LNCAP (cell line): ENCODE data around the gene ITPA.

ENCODE experiments used
- TF ChIP-seq, protein P1 (sequence below): fragments of 450-650 bp; IDR thresholded peaks from 2 replicates; pipeline ENCODE4 v1.5.1; 2017; ENCODE audit warnings: mild to moderate bottlenecking

Gene ITPA

DNA sequence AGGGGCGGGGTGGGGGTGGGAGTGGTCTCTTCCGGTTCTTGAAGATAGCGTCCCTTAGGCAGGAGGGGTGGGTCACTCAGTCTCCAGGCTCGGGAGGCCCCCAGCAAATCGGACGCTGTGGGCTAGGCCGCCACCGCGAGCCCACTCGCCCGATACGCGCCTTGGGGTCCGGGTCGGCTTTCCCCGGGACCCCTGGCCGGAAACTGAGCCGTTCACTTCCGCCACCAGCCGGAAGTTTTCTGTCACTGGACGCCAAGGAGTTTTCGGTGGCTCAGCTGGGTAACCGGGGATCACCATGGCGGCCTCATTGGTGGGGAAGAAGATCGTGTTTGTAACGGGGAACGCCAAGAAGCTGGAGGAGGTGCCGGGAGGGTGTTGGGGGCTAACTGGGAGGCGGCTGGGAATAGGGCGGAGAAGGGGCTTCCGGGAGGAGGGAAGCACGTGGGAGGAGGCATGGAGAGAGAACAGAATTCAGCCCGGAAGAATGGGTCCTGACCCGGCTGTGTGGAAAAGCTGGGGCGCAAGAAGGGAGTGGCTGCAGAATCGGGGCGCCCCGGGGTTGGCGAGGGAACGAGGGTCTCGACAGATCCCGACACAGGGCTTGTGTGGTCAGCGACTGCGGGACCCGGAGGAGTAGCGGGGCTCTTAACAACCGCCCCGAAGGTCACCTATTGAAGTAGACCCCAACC, at the start of gene ITPA:
Gene ITPA (plus strand): TSS at position 242 of the 689 bp plus-strand sequence. CDS start 54 bp downstream, at position 296.
- TF ChIP-seq, protein P1, sequence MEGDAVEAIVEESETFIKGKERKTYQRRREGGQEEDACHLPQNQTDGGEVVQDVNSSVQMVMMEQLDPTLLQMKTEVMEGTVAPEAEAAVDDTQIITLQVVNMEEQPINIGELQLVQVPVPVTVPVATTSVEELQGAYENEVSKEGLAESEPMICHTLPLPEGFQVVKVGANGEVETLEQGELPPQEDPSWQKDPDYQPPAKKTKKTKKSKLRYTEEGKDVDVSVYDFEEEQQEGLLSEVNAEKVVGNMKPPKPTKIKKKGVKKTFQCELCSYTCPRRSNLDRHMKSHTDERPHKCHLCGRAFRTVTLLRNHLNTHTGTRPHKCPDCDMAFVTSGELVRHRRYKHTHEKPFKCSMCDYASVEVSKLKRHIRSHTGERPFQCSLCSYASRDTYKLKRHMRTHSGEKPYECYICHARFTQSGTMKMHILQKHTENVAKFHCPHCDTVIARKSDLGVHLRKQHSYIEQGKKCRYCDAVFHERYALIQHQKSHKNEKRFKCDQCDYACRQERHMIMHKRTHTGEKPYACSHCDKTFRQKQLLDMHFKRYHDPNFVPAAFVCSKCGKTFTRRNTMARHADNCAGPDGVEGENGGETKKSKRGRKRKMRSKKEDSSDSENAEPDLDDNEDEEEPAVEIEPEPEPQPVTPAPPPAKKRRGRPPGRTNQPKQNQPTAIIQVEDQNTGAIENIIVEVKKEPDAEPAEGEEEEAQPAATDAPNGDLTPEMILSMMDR: no peak

DNA sequence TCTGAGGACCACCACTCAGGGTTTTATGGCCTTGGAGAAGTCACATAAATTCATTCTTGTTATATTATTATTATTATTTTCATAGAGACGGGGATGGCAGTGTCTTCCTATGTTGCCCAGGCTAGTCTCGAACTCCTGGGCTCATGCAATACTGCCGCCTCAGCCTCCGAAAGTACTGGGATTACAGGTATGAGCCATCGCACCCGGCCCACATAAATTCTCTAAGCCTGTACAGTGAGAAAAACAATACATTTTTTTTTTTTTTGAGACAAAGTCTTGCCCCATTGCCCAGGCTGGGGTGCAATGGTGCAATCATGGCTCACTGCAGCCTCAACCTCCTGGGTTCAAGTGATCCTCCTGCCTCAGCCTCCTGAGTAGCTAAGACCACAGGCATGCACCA, 48.9 kb upstream of the ITPA start:
- TF ChIP-seq, protein P1: no peak

DNA sequence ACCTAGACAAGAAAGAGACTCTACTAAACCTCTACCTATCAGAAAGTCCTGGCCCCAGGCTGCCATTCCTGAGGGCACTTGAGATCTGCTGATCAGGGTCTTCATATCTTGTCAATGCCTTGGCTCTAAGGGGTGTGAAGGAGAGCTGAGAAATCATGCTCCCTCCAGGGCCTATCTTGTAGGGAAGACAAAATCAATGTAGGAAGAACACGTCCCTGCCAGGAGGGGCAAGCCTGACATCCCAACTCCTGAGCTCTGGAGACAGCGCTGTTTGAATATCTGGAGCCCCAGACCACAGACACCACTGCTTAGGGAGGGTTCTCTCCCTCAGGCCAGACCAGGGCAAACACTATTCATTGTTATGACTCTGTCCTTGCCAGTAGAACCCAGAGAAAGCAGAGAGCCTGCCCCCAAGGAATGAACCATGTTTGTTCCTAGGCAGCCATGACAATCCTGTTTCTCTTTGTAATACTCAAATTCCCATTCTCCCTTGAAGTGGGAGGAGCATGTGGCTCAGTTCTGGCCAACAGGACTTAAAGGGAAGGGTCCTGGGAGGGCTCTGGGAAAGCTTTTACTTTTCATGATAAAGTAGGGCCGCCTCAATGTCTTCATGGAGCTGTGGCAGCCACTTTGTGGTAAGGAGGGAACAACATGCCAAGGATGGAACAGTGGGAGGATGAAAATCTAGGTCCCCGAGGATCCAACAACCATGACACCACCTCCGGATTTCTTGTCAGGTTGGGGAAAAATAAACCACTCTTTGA, 47.8 kb upstream of the ITPA start:
- TF ChIP-seq, protein P1: no peak

DNA sequence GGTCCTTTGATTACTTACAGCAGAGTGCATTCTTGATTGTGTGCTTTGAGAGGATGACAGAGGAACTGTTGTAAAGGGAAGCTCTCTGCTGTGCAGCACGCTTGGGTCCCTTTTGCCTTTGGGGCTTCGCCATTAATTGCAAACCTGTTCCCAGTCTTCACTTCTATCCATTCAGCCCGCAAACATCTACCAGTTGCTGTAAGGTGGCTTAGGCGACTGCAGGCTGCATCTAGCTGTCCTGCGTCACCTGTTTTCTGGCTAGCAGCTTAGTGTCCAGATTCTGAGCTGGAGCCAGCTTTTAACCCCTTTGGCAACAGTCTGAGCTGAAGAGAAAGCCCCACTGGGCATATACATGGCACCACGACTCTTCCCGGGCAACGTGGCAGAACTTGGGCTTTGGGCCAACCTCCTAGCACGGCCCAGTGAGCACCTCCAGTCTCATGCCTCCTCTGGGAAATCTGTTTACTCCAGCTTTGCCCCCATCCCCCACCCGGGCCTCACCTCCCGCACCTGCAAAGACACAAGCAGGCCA, 47.2 kb upstream of the ITPA start:
- TF ChIP-seq, protein P1: no peak

DNA sequence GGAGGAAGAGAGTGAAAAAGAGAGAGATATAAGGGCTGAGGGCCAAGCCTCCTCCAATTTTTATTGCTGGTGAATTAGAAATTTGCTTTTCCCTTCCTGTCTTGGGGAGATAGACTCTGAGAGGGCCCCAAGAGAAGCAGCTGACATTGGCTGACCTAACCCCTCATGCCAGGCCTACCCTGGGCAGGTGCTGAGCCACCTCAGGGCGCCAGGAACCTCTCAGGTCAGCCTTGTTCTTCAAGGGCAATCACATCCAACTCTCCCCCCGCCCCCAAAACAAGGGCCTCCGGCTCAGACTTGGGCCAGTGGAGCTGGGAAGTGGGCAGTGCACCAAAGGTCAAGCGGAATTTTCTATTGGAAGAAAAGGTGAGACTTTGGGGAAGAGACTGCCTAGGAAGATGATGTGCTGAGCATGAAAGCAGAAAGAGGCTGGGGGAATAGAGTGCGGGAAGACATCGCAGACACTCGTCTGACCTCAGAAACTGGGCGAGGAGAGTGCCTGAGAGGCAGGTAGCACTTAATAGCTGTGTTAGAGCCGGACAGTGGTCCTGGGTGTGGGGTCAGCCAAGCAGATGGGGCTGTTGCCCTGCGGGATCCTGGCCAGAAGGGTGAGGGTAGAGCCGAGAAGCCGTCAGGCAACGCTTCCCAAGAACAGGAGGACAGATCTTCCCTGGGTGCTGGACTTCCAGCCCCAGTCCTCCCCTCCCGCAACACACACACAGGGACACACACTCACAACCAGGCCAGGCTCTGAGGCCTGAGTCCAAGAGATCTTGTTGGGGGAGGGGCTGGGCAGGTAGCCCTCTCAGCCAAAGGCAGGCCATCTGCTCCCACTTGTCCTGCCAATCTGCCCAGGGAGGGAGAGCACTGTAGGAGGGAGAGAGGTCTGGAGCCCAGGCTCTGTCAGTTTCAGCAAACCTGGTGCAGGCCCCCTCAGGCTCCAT, 45.9 kb upstream of the ITPA start:
- TF ChIP-seq, protein P1: no peak

DNA sequence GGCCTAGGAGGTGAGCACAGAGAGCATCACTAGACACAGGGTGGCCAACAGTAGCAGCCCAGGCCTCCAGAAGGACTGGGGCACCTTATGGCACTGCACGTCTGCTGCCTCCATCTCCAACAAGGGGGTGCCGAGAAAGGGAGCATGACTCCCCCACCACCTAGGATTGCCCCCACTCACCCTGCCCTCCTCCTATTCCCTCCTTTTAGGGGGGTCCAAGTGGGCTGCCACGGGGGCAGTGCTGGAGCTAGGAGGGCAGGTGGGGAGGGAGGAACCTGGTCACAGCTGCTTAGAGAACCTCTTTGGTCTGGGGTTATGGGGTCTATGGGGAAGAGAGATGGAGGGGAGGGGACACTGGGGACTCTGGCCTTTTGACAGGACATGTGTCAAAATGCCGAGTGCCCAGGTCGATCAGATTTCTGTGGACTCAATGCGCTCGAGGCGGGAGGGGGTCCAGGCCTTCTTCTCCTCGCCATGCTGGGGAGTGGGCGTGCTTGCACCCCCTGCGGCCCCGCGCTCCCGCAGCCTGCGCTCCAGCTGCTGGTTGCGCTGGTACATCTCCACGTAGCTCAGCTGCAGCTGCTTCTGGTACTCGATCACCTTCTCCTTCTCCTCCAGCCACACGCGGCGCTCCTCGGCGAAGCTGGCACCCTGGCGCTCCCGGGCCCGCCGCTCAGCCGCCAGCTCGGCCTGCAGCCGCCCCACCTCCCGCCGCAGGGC, 45.1 kb upstream of the ITPA start:
- TF ChIP-seq, protein P1: no peak
